ENCODE results near the gene AQP12B. TPM values are rescaled to one million over a fixed set of nuclear protein-coding genes. Genes with fewer than 3 reads are reported as not detected.
"Not testable (repeated sequence)": the region's sequence is repeated elsewhere in the genome, so short reads cannot be mapped to it uniquely, and the experiment has no call there.

The AQP12B gene
- total RNA-seq, 6 experiments from 2014 or later, result not detected

DNA sequence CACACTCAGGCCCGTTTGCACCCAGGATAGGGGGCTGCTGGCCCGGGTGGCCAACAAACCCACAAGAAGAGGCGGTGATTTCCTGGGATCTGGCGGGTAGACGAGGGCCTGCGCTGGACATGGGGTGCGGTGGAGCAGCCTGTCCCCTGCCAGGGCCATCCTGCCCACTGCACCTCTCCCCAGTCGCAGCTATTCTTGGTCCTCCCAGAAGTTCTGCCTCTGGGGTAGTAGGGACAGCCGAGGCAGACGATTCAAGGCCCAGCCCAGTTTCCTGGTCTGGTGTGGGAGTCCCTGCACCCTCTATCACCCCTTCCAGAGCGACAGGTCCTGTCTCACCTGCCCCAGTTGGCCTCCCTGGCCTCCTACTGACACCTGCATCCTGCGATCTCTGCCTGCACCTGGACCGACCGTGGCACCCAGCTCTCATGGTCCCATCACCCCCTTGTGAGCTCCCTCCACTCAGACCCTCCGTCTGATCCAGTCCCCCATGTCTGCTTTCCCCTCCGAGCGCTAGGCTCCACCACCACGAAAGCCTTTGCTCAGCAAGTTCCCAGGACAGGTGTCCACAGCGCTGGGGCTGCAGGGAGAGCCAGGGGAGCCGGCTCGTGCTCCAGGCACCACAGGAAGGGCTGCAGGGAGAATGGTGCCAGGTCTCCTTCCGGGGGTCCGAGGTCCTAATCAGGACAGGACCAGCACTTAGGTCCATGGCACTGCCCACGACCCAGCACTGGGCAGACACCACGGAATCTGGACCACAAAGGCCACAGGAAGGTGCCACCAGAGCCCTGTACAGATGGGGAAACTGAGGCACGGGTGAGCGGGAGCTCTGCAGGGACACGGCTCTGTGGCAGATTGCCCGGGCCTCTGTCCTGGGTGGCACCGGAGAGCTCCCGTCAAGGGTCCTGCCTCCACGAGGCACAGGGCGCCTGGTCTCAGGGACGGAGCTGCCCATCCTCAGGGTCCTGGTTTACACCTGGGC is 10.2 kb upstream of the AQP12B start:
- H3K4me1 ChIP-seq; H3K4me3 ChIP-seq; H3K27ac ChIP-seq; intact Hi-C loops (cut with DNase I); H3K27me3 ChIP-seq; ATAC-seq; H3K36me3 ChIP-seq; H3K9me3 ChIP-seq: not testable (repeated sequence)
- peak in 1 of 3 donors; percentile 27 for DNase-seq
- no CpG with 5 or more reads among the region's 34 CpGs for WGBS (ENCODE audit: insufficient coverage, low coverage, low lambda C conversion rate, missing lambda C conversion rate)

DNA sequence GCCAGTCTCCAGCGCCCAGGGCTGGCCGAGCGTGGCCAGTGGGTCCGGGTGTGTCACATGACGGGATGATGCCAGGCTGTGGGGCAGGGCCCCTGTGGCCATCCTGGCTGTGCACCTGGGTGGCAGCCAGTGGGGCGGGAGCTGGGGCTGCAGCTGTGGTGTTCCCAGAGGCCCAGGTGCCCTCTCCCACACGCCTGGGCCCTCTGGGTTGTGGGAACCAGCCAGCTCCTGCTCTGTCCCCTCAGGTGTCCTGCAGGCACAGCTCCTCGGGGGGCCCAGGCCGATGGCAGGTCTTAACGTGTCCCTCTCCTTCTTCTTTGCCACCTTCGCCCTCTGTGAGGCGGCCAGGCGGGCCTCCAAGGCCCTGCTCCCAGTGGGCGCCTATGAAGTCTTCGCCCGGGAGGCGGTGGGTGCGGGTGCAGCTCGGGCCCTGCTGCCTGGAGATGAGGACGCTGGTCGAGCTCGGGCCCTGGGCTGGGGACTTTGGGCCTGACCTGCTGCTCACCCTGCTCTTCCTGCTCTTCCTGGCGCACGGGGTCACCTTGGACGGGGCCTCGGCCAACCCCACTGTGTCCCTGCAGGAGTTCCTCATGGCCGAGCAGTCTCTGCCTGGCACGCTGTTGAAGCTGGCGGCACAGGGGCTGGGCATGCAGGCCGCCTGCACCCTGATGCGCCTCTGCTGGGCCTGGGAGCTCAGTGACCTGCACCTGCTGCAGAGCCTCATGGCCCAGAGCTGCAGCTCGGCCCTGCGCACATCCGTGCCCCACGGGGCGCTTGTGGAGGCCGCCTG is 9.1 kb upstream of the AQP12B start, which contains the start of gene AQP12A:
Gene AQP12A, plus strand, starts transcription at position 236 of the 790 bp plus-strand sequence. Its CDS starts 48 bp downstream, at position 284.
- no CpG with 5 or more reads among the region's 37 CpGs for WGBS (ENCODE audit: insufficient coverage, low coverage, low lambda C conversion rate, missing lambda C conversion rate)
- H3K9me3 ChIP-seq; H3K27ac ChIP-seq; H3K4me1 ChIP-seq; H3K4me3 ChIP-seq; intact Hi-C loops (cut with DNase I); H3K36me3 ChIP-seq; H3K27me3 ChIP-seq; ATAC-seq: not testable (repeated sequence)
- peak in 2 of 3 donors; percentile 14 to 23 for DNase-seq

DNA sequence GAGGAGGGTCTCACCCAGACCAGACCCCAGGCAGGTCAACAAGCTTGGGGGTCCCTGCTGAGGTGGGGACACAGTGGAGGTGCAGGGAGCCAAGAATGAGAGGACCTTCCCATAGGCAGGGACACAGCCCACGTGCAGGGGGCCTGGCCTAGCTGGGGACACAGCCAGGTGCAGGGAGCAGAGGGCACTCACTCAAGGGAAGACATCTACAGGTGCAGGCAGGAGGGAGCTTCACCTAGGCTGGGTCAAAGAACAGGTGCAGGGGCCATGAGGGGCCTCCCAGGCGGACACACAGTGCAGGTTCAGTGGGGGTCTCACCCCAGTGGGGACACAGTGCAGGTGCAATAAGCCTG is 8.4 kb upstream of the AQP12B start:
- H3K4me1 ChIP-seq; ATAC-seq; H3K4me3 ChIP-seq; H3K36me3 ChIP-seq; H3K9me3 ChIP-seq; intact Hi-C loops (cut with DNase I); H3K27ac ChIP-seq; H3K27me3 ChIP-seq: not testable (repeated sequence)
- DNase-seq, result peak in 1 of 3 donors; percentile 9
- WGBS (ENCODE audit: insufficient coverage, low coverage, low lambda C conversion rate, missing lambda C conversion rate), result no CpG with 5 or more reads among the region's 2 CpGs

DNA sequence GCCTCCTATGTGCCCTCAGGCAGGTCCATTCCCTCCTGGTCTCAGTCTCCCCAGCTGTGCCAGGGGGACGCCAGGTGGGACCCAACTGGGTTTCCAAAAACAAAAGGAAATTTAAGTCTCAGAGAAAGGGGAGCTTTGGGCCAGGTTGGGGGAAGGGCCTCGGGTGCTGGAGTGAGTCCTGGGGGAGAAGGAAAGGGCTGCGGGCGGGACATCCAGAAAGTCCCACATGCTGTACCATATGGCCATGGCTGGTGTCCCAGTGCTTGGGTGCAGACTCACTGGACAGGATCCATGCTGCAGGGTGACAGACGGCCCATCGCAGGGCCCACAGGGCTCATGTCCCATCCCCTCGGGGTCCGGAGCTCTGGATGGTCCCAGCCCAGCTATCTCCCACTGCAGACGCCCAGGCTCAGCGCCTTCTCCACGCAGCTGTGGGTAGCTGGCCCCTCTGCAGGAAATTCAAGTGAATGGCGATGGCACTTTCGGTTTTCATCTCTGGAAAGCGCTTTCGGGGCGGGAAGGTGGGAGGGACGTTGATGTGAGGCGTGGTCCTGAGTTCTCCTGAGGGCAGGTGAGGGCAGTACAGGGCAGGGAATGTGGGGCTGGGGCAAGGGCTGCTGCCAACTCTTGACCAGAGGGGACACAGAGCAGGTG is 7.9 kb upstream of the AQP12B start:
- H3K4me3 ChIP-seq; H3K9me3 ChIP-seq; ATAC-seq; intact Hi-C loops (cut with DNase I); H3K27me3 ChIP-seq; H3K36me3 ChIP-seq; H3K27ac ChIP-seq; H3K4me1 ChIP-seq: not testable (repeated sequence)
- WGBS (ENCODE audit: insufficient coverage, low coverage, low lambda C conversion rate, missing lambda C conversion rate), result no CpG with 5 or more reads among the region's 18 CpGs
- peak in 1 of 3 donors; percentile 12 for DNase-seq

DNA sequence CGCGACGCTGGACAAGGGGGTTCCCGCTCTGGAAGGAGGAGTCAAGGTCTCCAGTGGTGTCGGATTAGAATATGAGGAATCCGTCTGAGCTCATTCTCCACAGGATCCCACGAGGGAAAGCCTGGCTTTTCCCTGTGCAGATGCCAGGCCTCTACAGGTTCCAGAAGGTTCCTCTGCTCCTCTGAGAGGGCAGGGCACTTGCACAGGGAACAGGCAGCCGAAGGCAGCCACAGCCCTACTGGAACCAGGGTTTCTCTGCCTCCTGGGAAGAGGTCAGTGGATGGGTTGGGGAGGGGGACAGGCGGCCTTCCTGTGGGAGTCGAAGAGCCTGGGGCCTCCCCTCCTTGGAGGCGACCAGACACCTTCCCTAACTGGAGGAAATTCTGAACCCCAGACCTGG is 7.3 kb upstream of the AQP12B start:
- TF ChIP-seq, protein P1, sequence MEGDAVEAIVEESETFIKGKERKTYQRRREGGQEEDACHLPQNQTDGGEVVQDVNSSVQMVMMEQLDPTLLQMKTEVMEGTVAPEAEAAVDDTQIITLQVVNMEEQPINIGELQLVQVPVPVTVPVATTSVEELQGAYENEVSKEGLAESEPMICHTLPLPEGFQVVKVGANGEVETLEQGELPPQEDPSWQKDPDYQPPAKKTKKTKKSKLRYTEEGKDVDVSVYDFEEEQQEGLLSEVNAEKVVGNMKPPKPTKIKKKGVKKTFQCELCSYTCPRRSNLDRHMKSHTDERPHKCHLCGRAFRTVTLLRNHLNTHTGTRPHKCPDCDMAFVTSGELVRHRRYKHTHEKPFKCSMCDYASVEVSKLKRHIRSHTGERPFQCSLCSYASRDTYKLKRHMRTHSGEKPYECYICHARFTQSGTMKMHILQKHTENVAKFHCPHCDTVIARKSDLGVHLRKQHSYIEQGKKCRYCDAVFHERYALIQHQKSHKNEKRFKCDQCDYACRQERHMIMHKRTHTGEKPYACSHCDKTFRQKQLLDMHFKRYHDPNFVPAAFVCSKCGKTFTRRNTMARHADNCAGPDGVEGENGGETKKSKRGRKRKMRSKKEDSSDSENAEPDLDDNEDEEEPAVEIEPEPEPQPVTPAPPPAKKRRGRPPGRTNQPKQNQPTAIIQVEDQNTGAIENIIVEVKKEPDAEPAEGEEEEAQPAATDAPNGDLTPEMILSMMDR (IDR thresholded peaks at IDR 0.05), result no peak
- no peak for TF ChIP-seq POLR2A (IDR thresholded peaks at IDR 0.05)
- Histone ChIP-seq H3K9me3 (no peaks in the 10 kb centered on the region), H3K4me3 (no peak overlapping the region), H3K36me3 (no peaks in the 10 kb centered on the region), H3K27ac (no peak overlapping the region), H3K27me3 (no peaks in the 10 kb centered on the region), H3K4me1 (no peaks in the 10 kb centered on the region)
- intact Hi-C loops (cut with DNase I), result no loop called here
- ATAC-seq (no peak), DNase-seq (peak in 1 of 3 donors; percentile 14)
- WGBS (ENCODE audit: insufficient coverage, low coverage, low lambda C conversion rate, missing lambda C conversion rate), result no CpG with 5 or more reads among the region's 11 CpGs

DNA sequence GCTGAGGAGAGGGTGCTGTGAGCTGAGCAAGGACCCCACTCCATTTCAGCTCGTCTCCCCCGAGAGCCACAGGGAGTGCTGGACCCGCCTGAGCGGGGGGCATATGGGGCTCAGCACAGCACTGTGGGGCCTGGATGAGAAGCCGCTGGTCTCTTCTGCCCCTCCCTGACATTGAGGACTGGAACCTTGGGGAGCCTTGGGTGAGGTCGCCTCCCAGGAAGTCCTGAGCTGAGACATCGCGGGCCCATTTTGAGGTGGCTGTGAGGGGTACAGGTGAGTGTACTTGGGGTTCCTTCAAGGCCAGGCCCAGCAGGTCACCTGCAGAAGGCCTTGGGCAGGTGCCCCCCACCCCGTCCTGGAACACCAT is 5.9 kb upstream of the AQP12B start:
- H3K27me3 ChIP-seq, result no peaks in the 10 kb centered on the region
- H3K4me3 ChIP-seq, result no peak overlapping the region
- DNase-seq (peak in 1 of 3 donors; percentile 39), ATAC-seq (no peak)
- H3K4me1 ChIP-seq, result no peaks in the 10 kb centered on the region
- H3K36me3 ChIP-seq, result no peaks in the 10 kb centered on the region
- intact Hi-C loops (cut with DNase I), result no loop called here
- H3K27ac ChIP-seq, result no peak overlapping the region
- TF ChIP-seq, protein P1 (IDR thresholded peaks at IDR 0.05), result no peak
- no peak for TF ChIP-seq POLR2A (IDR thresholded peaks at IDR 0.05)
- no peaks in the 10 kb centered on the region for H3K9me3 ChIP-seq
- WGBS (ENCODE audit: insufficient coverage, low coverage, low lambda C conversion rate, missing lambda C conversion rate), result 84% methylated on average over 5 of the region's 9 CpGs

Data from right lobe of liver (tissue), 6 donors.